ENCODE results near the gene NCAPG2. TPM values are rescaled to one million over a fixed set of nuclear protein-coding genes. Genes with fewer than 3 reads are reported as not detected.

The NCAPG2 gene
- total and polyA plus RNA-seq, 10 of the 15 experiments (the other 5 are each of a cell fraction or from before 2014, with no cell fraction given) = 11.2 to 78.2 (median 49.2) TPM

DNA sequence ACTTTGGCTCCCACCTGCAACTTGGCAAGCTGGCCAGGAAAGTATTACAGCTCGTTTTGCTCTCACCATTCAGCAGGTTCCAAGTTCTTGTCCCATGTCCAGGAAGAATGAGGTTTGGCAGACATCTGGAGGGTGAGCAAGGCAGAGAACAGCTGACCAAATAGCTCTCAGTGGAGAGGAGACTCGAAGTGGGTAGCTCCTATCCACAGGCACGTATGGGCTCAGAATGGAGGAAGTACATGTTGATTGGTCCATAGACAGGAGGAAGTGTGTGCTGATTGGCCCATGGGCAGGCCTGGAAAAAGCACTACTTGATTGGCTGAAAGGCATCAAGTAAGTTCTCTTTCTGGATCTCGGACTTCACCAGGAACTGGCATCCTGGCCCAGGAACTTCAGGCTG, 3.0 kb upstream of the NCAPG2 start:
- intact Hi-C loops (cut with micrococcal nuclease; ENCODE audit: unreplicated experiment) = no loop called here
- 74% methylated on average over 4 of the region's 4 CpGs for WGBS (ENCODE audit: insufficient coverage, insufficient replicate concordance, low lambda C conversion rate, missing lambda C conversion rate)
- Histone ChIP-seq H3K36me3 (ENCODE audit: control insufficient read depth in 2 of 2, insufficient read depth in 2 of 2, low read length in 1 of 2) (no peaks in the 10 kb centered on the region; a peak in 1 of 4 replicates), H3K4me1 (ENCODE audit: control insufficient read depth, insufficient read depth, low read length) (peaks cover 8% of the 10 kb centered on the region), H4K20me1 (ENCODE audit: control insufficient read depth, insufficient read depth) (no peaks in the 10 kb centered on the region), H3K27me3 (replicated peaks in 1 of 2; ENCODE audit: control insufficient read depth in 2 of 2, insufficient read depth in 2 of 2, low read length in 1 of 2) (no peaks in the 10 kb centered on the region), H3K27ac (ENCODE audit: control insufficient read depth, insufficient read depth) (no peak overlapping the region), H2AFZ (ENCODE audit: control insufficient read depth, low read depth, low read length) (no peak overlapping the region), H3K79me2 (ENCODE audit: control insufficient read depth, insufficient read depth, low read length) (peaks cover 21% of the 10 kb centered on the region), H3K9me3 (replicated peaks; ENCODE audit: control insufficient read depth, insufficient read depth, low read length) (peaks cover 5% of the 10 kb centered on the region; the same call in 2 of the 3 replicates), H3K4me2 (ENCODE audit: control insufficient read depth, insufficient read depth) (no peak overlapping the region), H3K4me3 (no peak overlapping the region), H3K9ac (ENCODE audit: control insufficient read depth, insufficient read depth, low read length) (no peak overlapping the region)
- DNase-seq (ENCODE audit: low read depth, low spot score) (no peak), ATAC-seq (no peak), FAIRE-seq (no peak)
- TF ChIP-seq BCL11A (IDR thresholded peaks at IDR 0.05; ENCODE audit: low read depth, low read length) = no peak
- no peak for TF ChIP-seq STAT1 (conservative IDR thresholded peaks at IDR 0.05)
- TF ChIP-seq TAF1 (IDR thresholded peaks at IDR 0.05; ENCODE audit: borderline replicate concordance, low read depth, low read length) = no peak
- 0 out of 2 replicates have a peak, but pooled peaks have one; percentile 44 for TF ChIP-seq NFYB (IDR thresholded peaks at IDR 0.05; ENCODE audit: insufficient read depth, low read depth, low read length)
- TF ChIP-seq SIN3A (IDR thresholded peaks at IDR 0.05; ENCODE audit: low read depth, low read length) = no peak
- TF ChIP-seq MTA2 (IDR thresholded peaks at IDR 0.05; ENCODE audit: low read depth) = no peak
- RAD21 ChIA-PET (ENCODE audit: unreplicated experiment) = no interaction called here
- CTCF ChIA-PET = no interaction called here
- POLR2A ChIA-PET = interaction anchor here (0.8 kb wide), 1 partner anchor 153 kb away, joined by 3 read pairs; no protein-coding TSS in a partner anchor
- in situ Hi-C loops (cut with MboI) = loop anchor here (5.0 kb wide), 1 partner anchor 115 kb away; no protein-coding TSS in a partner anchor
- SMC1A ChIA-PET (ENCODE audit: uncharacterized antibody, unreplicated experiment) = no interaction called here
- BruUV-seq (replicated peaks) = no TSS peak
